Keratinocyte (primary cell): ENCODE results near the gene NLRC3. TPM values are rescaled to one million over a fixed set of nuclear protein-coding genes. Genes with fewer than 3 reads are reported as not detected.

ENCODE experiments used
- DNase-seq: peaks from one replicate; pipeline ENCODE4 v3.0.0-alpha.2; 2011; ENCODE audit warnings: low read depth, missing footprints, low spot score
- FAIRE-seq: peaks from 2 replicates; lab custom pipeline; 2011; peaks lifted over from hg19 to GRCh38; lab: Jason Lieb, UNC
- H2AFZ ChIP-seq: 2 replicates; pipeline ENCODE4 v1.6.0; 2012; ENCODE audit warnings: low read length, control low read depth, inconsistent platforms; ENCODE audit not compliant: control insufficient read depth
- H3K27ac ChIP-seq: 2 replicates; pipeline ENCODE4 v1.5.1; 2011; ENCODE audit warnings: low read length; ENCODE audit not compliant: control insufficient read depth, insufficient read depth
- H3K27me3 ChIP-seq: 3 replicates; pipeline ENCODE4 v1.6.0; 2011; ENCODE audit warnings: low read length; ENCODE audit not compliant: control insufficient read depth, insufficient read depth; ENCODE audit errors: extremely low read depth
- H3K36me3 ChIP-seq, 2 experiments: 2 replicates in 1 of 2; 3 replicates in 1 of 2; pipeline ENCODE4 v1.5.1; 2011; ENCODE audit warnings: low read length in 2 of 2, mild to moderate bottlenecking in 1 of 2; ENCODE audit not compliant: control insufficient read depth in 2 of 2, insufficient read depth in 2 of 2; ENCODE audit errors: extremely low read depth in 1 of 2
- H3K4me1 ChIP-seq: 3 replicates; pipeline ENCODE4 v1.5.1; 2011; ENCODE audit warnings: low read length; ENCODE audit not compliant: control insufficient read depth, insufficient read depth; ENCODE audit errors: extremely low read depth
- H3K4me2 ChIP-seq: 3 replicates; pipeline ENCODE4 v1.6.0; 2011; ENCODE audit warnings: low read depth, low read length; ENCODE audit not compliant: control insufficient read depth, insufficient read depth; ENCODE audit errors: extremely low read depth
- H3K4me3 ChIP-seq, 3 experiments: fragments of 200-600 bp in 1 of 3; sonication (generic) in 1 of 3; 2 replicates in 2 of 3; 3 replicates in 1 of 3; pipeline ENCODE4 v1.5.1; 2011 to 2016; ENCODE audit warnings: low read length in 3 of 3, mild to moderate bottlenecking in 3 of 3, control low read depth in 2 of 3, inconsistent platforms in 1 of 3, low read depth in 1 of 3, mixed read lengths in 1 of 3, mixed run types in 1 of 3, moderate library complexity in 1 of 3; ENCODE audit not compliant: control insufficient read depth in 2 of 3, insufficient read depth in 2 of 3; ENCODE audit errors: extremely low read depth in 1 of 3
- H3K79me2 ChIP-seq: 2 replicates; pipeline ENCODE4 v1.6.0; 2012; ENCODE audit warnings: low read length; ENCODE audit not compliant: control insufficient read depth, insufficient read depth
- H3K9ac ChIP-seq: 3 replicates; pipeline ENCODE4 v1.6.0; 2011; ENCODE audit warnings: low read length; ENCODE audit not compliant: control insufficient read depth, insufficient read depth; ENCODE audit errors: extremely low read depth
- H3K9me1 ChIP-seq: 3 replicates; pipeline ENCODE4 v1.6.0; 2011; ENCODE audit warnings: low read length; ENCODE audit not compliant: control insufficient read depth, insufficient read depth; ENCODE audit errors: extremely low read depth
- H3K9me3 ChIP-seq: 2 replicates; pipeline ENCODE4 v1.5.1; 2012; ENCODE audit warnings: low read depth, low read length; ENCODE audit not compliant: control insufficient read depth
- H4K20me1 ChIP-seq: 3 replicates; pipeline ENCODE4 v1.6.0; 2011; ENCODE audit warnings: low read length; ENCODE audit not compliant: control insufficient read depth, insufficient read depth; ENCODE audit errors: extremely low read depth
- EZH2 ChIP-seq: IDR thresholded peaks from one replicate; pipeline ENCODE4 v1.6.1; 2012; ENCODE audit warnings: inconsistent platforms, mild to moderate bottlenecking, low read length, moderate library complexity
- dilution Hi-C: fragments of 300-500 bp; cut with MboI; formaldehyde crosslinking; loops from one replicate; pipeline ENCODE4 v1.7.0; 2020; ENCODE audit warnings: low sequenced_read_pairs; ENCODE audit not compliant: extremely low pct_ligation_motif_present
- polyA plus RNA-seq, 5 experiments: library from polyadenylated mRNA; depleted of rRNA in 3 of 5; stranded (reverse) in 3 of 5; stranded (forward) in 1 of 5; unstranded in 1 of 5; fragments of >200 nt; gene quantifications; 1 replicate in 1 of 5; 2 replicates in 3 of 5; 3 replicates in 1 of 5; pipeline versions ENCODE4 v1.2.1 to v1.2.3, GENCODE V29; 2011 to 2012; ENCODE audit warnings: missing spikeins in 2 of 5, low read depth in 1 of 5, low replicate concordance in 1 of 5
- TF ChIP-seq, protein P1 (sequence below), 3 experiments: IDR thresholded peaks in 1 of 3; conservative IDR thresholded peaks in 1 of 3; optimal IDR thresholded peaks in 1 of 3; 2 replicates in 2 of 3; 3 replicates in 1 of 3; pipeline versions ENCODE3 to v1.5.1; 2011; ENCODE audit warnings: low read length in 3 of 3, mild to moderate bottlenecking in 3 of 3, moderate library complexity in 2 of 3, control low read depth in 1 of 3, inconsistent platforms in 1 of 3; ENCODE audit not compliant: insufficient read depth in 2 of 3; ENCODE audit errors: extremely low read depth in 1 of 3

NLRC3 gene
- polyA plus RNA-seq, 1 donor (not counting 4 experiments of a cell fraction or from before 2014, with no cell fraction given), result not detected

DNA sequence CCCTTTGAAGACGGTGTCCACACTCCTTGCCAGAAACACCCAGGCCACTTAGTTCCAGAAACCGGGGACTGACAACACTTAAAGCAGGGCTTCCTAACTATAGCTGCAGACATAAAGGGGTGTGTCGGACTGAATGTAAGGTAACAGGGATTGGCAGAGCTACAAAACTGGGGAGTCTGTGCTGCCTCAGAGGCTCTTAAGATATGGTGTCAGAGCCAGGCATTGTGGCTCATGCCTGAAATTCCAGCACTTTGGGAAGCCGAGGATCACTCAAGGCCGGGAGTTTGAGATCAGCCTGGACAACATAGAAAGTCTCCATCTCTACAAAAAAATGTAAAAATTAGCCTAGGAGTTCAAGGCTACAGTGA lies 14.2 kb upstream of the NLRC3 start:
- dilution Hi-C loops, result no loop called here
- Histone ChIP-seq H3K4me2 (no peak overlapping the region), H3K27me3 (no peaks in the 10 kb centered on the region), H3K4me1 (no peaks in the 10 kb centered on the region), H3K9ac (no peak overlapping the region), H3K36me3 (peaks cover 5 to 15% of the 10 kb centered on the region in 2 experiments), H3K79me2 (no peaks in the 10 kb centered on the region), H3K27ac (no peak overlapping the region), H3K9me3 (no peaks in the 10 kb centered on the region), H3K4me3 (no peak overlapping the region), H3K9me1 (no peaks in the 10 kb centered on the region), H2AFZ (no peak overlapping the region), H4K20me1 (no peaks in the 10 kb centered on the region)
- no peak for DNase-seq
- no peak for TF ChIP-seq EZH2
- TF ChIP-seq, protein P1, sequence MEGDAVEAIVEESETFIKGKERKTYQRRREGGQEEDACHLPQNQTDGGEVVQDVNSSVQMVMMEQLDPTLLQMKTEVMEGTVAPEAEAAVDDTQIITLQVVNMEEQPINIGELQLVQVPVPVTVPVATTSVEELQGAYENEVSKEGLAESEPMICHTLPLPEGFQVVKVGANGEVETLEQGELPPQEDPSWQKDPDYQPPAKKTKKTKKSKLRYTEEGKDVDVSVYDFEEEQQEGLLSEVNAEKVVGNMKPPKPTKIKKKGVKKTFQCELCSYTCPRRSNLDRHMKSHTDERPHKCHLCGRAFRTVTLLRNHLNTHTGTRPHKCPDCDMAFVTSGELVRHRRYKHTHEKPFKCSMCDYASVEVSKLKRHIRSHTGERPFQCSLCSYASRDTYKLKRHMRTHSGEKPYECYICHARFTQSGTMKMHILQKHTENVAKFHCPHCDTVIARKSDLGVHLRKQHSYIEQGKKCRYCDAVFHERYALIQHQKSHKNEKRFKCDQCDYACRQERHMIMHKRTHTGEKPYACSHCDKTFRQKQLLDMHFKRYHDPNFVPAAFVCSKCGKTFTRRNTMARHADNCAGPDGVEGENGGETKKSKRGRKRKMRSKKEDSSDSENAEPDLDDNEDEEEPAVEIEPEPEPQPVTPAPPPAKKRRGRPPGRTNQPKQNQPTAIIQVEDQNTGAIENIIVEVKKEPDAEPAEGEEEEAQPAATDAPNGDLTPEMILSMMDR (optimal IDR thresholded peaks at IDR 0.05 in 1 of 3, IDR thresholded peaks at IDR 0.05 in 1 of 3, conservative IDR thresholded peaks at IDR 0.05 in 1 of 3; ENCODE audit: extremely low read depth in 1 of 3, insufficient read depth in 2 of 3, low read length in 3 of 3), result no peak
- FAIRE-seq, result no peak

DNA sequence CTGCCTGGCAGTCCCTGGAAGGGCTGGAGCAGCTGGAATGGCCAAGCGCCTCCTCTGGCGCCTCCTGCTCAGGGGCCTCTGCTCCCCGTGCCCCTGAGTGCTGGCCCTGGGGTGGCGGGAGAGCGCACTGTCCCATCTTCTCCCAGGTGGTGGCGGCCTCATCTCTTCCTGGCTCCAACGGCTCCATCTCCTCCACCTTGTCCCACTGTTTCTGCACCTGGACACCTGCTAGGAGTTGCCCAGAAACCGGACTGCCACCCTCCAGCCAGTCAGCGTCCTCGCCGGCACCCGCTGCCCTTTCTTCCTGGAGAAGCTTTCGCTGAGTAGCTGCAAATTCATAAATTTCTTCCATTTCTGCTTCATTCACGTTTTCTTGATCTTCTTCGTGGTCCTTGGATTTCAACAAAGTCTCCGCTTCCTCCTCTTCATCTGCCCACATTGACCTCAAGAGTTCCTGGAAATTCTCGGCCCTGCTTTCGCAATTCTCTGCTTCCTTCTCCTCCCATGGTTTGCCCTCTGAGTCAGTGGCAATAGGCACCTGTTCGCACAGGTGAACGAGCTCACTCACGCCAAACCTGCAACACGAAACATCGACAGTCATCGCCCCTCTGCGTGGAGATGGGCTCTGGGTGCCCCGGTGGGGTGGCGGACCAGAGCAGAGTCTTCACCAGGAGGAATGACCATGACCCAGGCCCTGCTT lies 13.7 kb upstream of the NLRC3 start:
- FAIRE-seq, result no peak
- peaks cover 5 to 15% of the 10 kb centered on the region in 2 experiments for H3K36me3 ChIP-seq
- no peak for TF ChIP-seq EZH2
- TF ChIP-seq, protein P1 (optimal IDR thresholded peaks at IDR 0.05 in 1 of 3, IDR thresholded peaks at IDR 0.05 in 1 of 3, conservative IDR thresholded peaks at IDR 0.05 in 1 of 3; ENCODE audit: extremely low read depth in 1 of 3, insufficient read depth in 2 of 3, low read length in 3 of 3), result no peak

More for the DNA sequence above, 13.7 kb upstream of the NLRC3 start:
- H3K4me2 ChIP-seq, result no peak overlapping the region
- H3K27me3 ChIP-seq, result no peaks in the 10 kb centered on the region
- no peak overlapping the region for H3K9ac ChIP-seq
- H3K4me3 ChIP-seq, result no peak overlapping the region
- DNase-seq, result no peak
- H3K79me2 ChIP-seq, result no peaks in the 10 kb centered on the region
- no peak overlapping the region for H3K27ac ChIP-seq
- no peaks in the 10 kb centered on the region for H3K9me3 ChIP-seq
- no peak overlapping the region for H2AFZ ChIP-seq
- dilution Hi-C loops, result no loop called here
- no peaks in the 10 kb centered on the region for H3K4me1 ChIP-seq
- no peaks in the 10 kb centered on the region for H3K9me1 ChIP-seq
- no peaks in the 10 kb centered on the region for H4K20me1 ChIP-seq
